ENCODE measurements around the gene SPINK14. TPM values are rescaled to one million over a fixed set of nuclear protein-coding genes. Genes with fewer than 3 reads are reported as not detected.

SPINK14 gene
- total RNA-seq, 2 experiments from 2014 or later = not detected

DNA sequence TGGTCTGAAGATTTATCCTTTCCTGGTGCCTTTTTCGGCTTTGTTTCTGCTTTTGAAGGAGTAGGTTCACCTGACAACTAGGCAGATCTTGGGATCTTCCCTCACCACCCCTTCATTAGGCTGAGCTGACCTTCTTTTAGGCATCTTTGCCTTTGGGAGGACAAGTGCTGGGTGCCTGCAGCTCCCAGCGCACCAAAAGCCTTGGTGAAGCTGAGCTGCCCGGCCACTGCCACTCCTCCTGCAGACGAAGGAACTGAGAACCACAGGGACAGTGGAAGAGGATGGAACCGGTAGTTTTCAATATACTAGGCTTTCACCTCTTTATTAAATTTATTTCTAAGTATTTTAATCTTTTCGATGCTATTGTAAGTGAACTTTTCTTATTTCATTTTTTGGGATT, 53.2 kb downstream of the SPINK14 start:
- intact Hi-C loops (cut with micrococcal nuclease; ENCODE audit: unreplicated experiment) = no loop called here
- Histone ChIP-seq H3K27ac (ENCODE audit: low read depth, low read length, poor library complexity, severe bottlenecking) (no peak overlapping the region), H3K4me3 (ENCODE audit: low read depth, low read length, poor library complexity, severe bottlenecking) (no peak overlapping the region), H3K4me2 (ENCODE audit: low read length) (no peak overlapping the region), H3K9me2 (ENCODE audit: insufficient read depth, low read length) (no peaks in the 10 kb centered on the region), H3K36me3 (ENCODE audit: insufficient read depth, low read length) (no peaks in the 10 kb centered on the region), H3K9me3 (ENCODE audit: low read length) (no peaks in the 10 kb centered on the region), H3K4me1 (ENCODE audit: insufficient read depth, low read length, poor library complexity, severe bottlenecking) (no peaks in the 10 kb centered on the region), H4K20me1 (ENCODE audit: insufficient read depth, low read length) (no peaks in the 10 kb centered on the region), H3K79me2 (ENCODE audit: insufficient read depth, low read depth, low read length) (no peaks in the 10 kb centered on the region), H2AFZ (ENCODE audit: low read length) (no peak overlapping the region)
- CTCF ChIA-PET (ENCODE audit: unreplicated experiment) = no interaction called here
- BruUV-seq (replicated peaks) = no TSS peak
- TF ChIP-seq, protein P1, sequence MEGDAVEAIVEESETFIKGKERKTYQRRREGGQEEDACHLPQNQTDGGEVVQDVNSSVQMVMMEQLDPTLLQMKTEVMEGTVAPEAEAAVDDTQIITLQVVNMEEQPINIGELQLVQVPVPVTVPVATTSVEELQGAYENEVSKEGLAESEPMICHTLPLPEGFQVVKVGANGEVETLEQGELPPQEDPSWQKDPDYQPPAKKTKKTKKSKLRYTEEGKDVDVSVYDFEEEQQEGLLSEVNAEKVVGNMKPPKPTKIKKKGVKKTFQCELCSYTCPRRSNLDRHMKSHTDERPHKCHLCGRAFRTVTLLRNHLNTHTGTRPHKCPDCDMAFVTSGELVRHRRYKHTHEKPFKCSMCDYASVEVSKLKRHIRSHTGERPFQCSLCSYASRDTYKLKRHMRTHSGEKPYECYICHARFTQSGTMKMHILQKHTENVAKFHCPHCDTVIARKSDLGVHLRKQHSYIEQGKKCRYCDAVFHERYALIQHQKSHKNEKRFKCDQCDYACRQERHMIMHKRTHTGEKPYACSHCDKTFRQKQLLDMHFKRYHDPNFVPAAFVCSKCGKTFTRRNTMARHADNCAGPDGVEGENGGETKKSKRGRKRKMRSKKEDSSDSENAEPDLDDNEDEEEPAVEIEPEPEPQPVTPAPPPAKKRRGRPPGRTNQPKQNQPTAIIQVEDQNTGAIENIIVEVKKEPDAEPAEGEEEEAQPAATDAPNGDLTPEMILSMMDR (conservative IDR thresholded peaks at IDR 0.05; ENCODE audit: low read length) = no peak
- no peak for TF ChIP-seq EZH2phosphoT487 (IDR thresholded peaks at IDR 0.05; ENCODE audit: borderline replicate concordance, low read depth, low read length)
- no peak for DNase-seq (ENCODE audit: low spot score)
- POLR2A ChIA-PET = interaction anchor here (0.7 to 0.9 kb wide), 2 partner anchors 16 to 201 kb away, joined by 3 read pairs; no protein-coding TSS in a partner anchor

DNA sequence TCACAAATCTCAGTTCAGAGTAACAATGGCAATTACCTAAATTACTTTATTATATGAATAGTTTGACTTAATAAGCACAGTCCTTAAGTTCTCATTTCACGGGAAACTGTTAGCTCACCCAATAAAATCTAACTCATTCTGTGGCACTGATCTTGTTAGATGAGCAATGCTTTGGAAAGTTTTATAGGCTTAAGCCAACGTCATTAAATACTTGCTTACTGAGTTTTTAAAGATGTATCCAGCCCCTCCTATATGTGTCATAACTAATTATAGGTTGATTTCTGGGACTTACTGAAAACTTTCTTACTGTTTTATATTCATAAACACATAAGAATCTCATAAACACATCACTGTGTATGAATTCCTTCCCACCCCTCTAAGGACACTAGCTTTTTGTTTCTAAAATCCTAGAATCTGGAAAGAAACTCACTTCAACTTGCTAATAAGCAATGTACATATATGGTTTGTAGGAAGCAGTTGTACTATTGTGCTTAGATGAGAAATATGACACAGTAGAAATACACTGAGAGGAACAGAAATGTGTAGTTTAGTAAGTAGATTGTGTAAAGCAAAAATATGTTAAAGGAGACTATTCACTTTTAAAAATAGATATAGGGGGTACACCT, 55.9 kb downstream of the SPINK14 start:
- H4K20me1 ChIP-seq (ENCODE audit: insufficient read depth, low read length) = no peaks in the 10 kb centered on the region
- POLR2A ChIA-PET = no interaction called here
- no peak for TF ChIP-seq EZH2phosphoT487 (IDR thresholded peaks at IDR 0.05; ENCODE audit: borderline replicate concordance, low read depth, low read length)
- TF ChIP-seq, protein P1 (conservative IDR thresholded peaks at IDR 0.05; ENCODE audit: low read length) = no peak
- H3K9me3 ChIP-seq (ENCODE audit: low read length) = no peaks in the 10 kb centered on the region
- intact Hi-C loops (cut with micrococcal nuclease; ENCODE audit: unreplicated experiment) = no loop called here
- no peaks in the 10 kb centered on the region for H3K36me3 ChIP-seq (ENCODE audit: insufficient read depth, low read length)
- H2AFZ ChIP-seq (ENCODE audit: low read length) = no peak overlapping the region
- no peak for DNase-seq (ENCODE audit: low spot score)
- no TSS peak for BruUV-seq (replicated peaks)
- H3K4me1 ChIP-seq (ENCODE audit: insufficient read depth, low read length, poor library complexity, severe bottlenecking) = no peaks in the 10 kb centered on the region
- no peak overlapping the region for H3K4me2 ChIP-seq (ENCODE audit: low read length)
- H3K79me2 ChIP-seq (ENCODE audit: insufficient read depth, low read depth, low read length) = no peaks in the 10 kb centered on the region
- H3K27ac ChIP-seq (ENCODE audit: low read depth, low read length, poor library complexity, severe bottlenecking) = no peak overlapping the region
- no peaks in the 10 kb centered on the region for H3K9me2 ChIP-seq (ENCODE audit: insufficient read depth, low read length)
- CTCF ChIA-PET (ENCODE audit: unreplicated experiment) = no interaction called here
- H3K4me3 ChIP-seq (ENCODE audit: low read depth, low read length, poor library complexity, severe bottlenecking) = no peak overlapping the region

Small RNAs within 50 kb of the gene (small RNA-seq; reads per million reads assigned to genes)
- gene HMGN1P16 = not detected

Other genes with a start within 250 kb of the SPINK14 start
- not detected in 2 replicates for gene SPINK5, start 104.6 kb upstream of the SPINK14 start, total RNA-seq (2014; rRNA removed; shearing (Covaris generic))
- not detected in 2 replicates for gene SPINK5, start 104.6 kb upstream of the SPINK14 start, total RNA-seq (2022)
- gene SPINK6, start 34.5 kb downstream of the SPINK14 start, total RNA-seq (2014; rRNA removed; shearing (Covaris generic)) = not detected in 2 replicates
- gene SPINK6, start 34.5 kb downstream of the SPINK14 start, total RNA-seq (2022) = not detected in 2 replicates
- not detected in 2 replicates for gene MARCOL, start 70.0 kb downstream of the SPINK14 start, total RNA-seq (2014; rRNA removed; shearing (Covaris generic))
- gene MARCOL, start 70.0 kb downstream of the SPINK14 start, total RNA-seq (2022) = not detected in 2 replicates
- gene SPINK13, start 100.2 kb downstream of the SPINK14 start, total RNA-seq (2014; rRNA removed; shearing (Covaris generic)) = not detected in 2 replicates
- gene SPINK13, start 100.2 kb downstream of the SPINK14 start, total RNA-seq (2022) = not detected in 2 replicates
- not detected in 2 replicates for gene SPINK7, start 143.9 kb downstream of the SPINK14 start, total RNA-seq (2014; rRNA removed; shearing (Covaris generic))
- gene SPINK7, start 143.9 kb downstream of the SPINK14 start, total RNA-seq (2022) = not detected in 2 replicates
- not detected in 2 replicates for gene SPINK9, start 167.0 kb downstream of the SPINK14 start, total RNA-seq (2014; rRNA removed; shearing (Covaris generic))
- gene SPINK9, start 167.0 kb downstream of the SPINK14 start, total RNA-seq (2022) = not detected in 2 replicates
- 29.9 and 37.6 TPM in 2 replicates for gene FBXO38, start 215.4 kb downstream of the SPINK14 start, total RNA-seq (2014; rRNA removed; shearing (Covaris generic))
- 49.5 and 56.8 TPM in 2 replicates for gene FBXO38, start 215.4 kb downstream of the SPINK14 start, total RNA-seq (2022)